SU-DHL-6 (cell line): Measurements from ENCODE around the gene NACC2.

Experiments used
- CTCF ChIP-seq: fragments of 200-600 bp; sonication (generic); IDR thresholded peaks from one replicate; pipeline ENCODE4 v1.5.1; 2017; ENCODE audit warnings: antibody characterized with exemption, mild to moderate bottlenecking, low read length, moderate library complexity; ENCODE audit not compliant: insufficient read depth, poor library complexity, severe bottlenecking
- EZH2phosphoT487 ChIP-seq: fragments of 200-600 bp; sonication (generic), shearing (Covaris generic); conservative IDR thresholded peaks from 2 replicates; pipeline ENCODE4 v1.6.1; 2018; ENCODE audit warnings: mild to moderate bottlenecking, antibody characterized with exemption, low read length, moderate library complexity, mixed read lengths

GRCh38 chr9:136054798-136055714 is 40.0 kb downstream of the NACC2 start:
- TF ChIP-seq CTCF = no peak
- no peak for TF ChIP-seq EZH2phosphoT487
